Motor neuron (in vitro differentiated cells): Measurements from ENCODE around the gene FAM25A. TPM values are rescaled to one million over a fixed set of nuclear protein-coding genes. Genes with fewer than 3 reads are reported as not detected.
A peak's percentile ranks its signal among the peaks of the same experiment; 100 is the strongest.

Experiments
- ATAC-seq, 8 experiments: fragments of 200-7000 bp; cut with Tn5 transposase; replicated peaks in 6 of 8; 2 replicates each; pipeline ENCODE4 v1.8.0; 2021; ENCODE audit warnings: mild to moderate bottlenecking in 8 of 8, moderate library complexity in 8 of 8
- H3K27ac ChIP-seq, 2 donors: fragments of 250-450 bp; sonication (Bioruptor Pico); 2 replicates each; pipeline ENCODE4 v1.9.0; 2021; ENCODE audit warnings: antibody characterized with exemption in 2 of 2, mild to moderate bottlenecking in 2 of 2, moderate library complexity in 1 of 2
- H3K4me1 ChIP-seq, 2 donors: fragments of 250-450 bp; sonication (Bioruptor Pico); replicated peaks in 1 of 2; 2 replicates each; pipeline ENCODE4 v1.6.1; 2021; ENCODE audit warnings: antibody characterized with exemption in 2 of 2, mild to moderate bottlenecking in 2 of 2, moderate library complexity in 1 of 2
- H3K4me3 ChIP-seq, 5 donors: fragments of 250-450 bp; sonication (Bioruptor Pico); 2 replicates each; pipeline ENCODE4 v1.9.0; 2021; ENCODE audit warnings: antibody characterized with exemption in 5 of 5, mild to moderate bottlenecking in 5 of 5, moderate library complexity in 4 of 5
- WGBS, 10 experiments: fragments of 450-650 bp; shearing (Covaris generic); methylation state at CpG; one replicate each; pipeline ENCODE4 v1.0.0; 2022; 5-methylcytosine and 5-hydroxymethylcytosine counted together
- in situ Hi-C, 9 experiments: fragments of 400-800 bp; cut with MboI; loops; one replicate each; pipeline ENCODE4 v1.15.0; 2021; ENCODE audit warnings: low sequenced_read_pairs in 9 of 9, low pct_unique_long_range_greater_than_20kb in 2 of 9; ENCODE audit not compliant: unreplicated experiment in 9 of 9
- total RNA-seq, 8 experiments: library from RNA; unstranded; fragments of 300-600 nt; gene quantifications; 2 replicates each; pipeline versions ENCODE4 v1.2.3 to v1.2.4, GENCODE V29; 2022

FAM25A gene
- total RNA-seq, 8 experiments from 2014 or later, result not detected

DNA sequence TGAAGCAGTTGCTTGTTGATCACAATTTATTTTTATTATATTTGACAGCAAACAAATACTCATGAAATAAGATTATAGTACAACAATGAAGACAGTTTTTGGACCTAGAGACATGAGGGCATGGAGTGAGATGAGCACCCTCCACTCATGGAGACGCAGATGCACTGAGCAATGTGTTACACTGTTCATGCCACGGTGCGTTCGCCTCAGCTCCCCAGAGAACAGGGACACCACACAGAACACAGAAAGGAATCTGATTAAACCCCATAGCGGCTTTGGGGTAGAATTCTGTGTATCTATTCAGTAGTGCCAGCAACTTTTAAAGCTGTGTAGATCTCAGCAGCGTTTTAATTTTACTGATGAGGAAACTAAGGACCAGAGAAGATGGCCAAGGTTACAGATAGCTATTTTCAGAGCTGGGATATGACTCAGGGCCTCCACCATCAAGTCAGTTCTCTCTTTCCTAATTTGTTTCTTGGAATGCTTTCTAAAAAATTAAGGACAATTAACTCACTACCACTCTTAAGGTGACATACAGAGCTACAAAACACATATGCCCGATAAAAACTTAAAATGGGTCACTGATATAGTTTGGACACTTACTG is 33.6 kb downstream of the FAM25A start:
- Histone ChIP-seq H3K4me1 (no peaks in the 10 kb centered on the region), H3K27ac (no peak overlapping the region), H3K4me3 (no peak overlapping the region)
- in situ Hi-C loops, result loop anchor here in 2 of 9 experiments (25.0 kb wide), 1 partner anchor 116 kb away; no protein-coding TSS in a partner anchor
- 61 to 100% (median 95%) methylated on average over 2 to 6 of the region's 7 CpGs; no CpG with 5 or more reads in 2 of the 10 experiments for WGBS, 10 experiments
- ATAC-seq, result peak in 1 of 8 experiments; percentile 12

DNA sequence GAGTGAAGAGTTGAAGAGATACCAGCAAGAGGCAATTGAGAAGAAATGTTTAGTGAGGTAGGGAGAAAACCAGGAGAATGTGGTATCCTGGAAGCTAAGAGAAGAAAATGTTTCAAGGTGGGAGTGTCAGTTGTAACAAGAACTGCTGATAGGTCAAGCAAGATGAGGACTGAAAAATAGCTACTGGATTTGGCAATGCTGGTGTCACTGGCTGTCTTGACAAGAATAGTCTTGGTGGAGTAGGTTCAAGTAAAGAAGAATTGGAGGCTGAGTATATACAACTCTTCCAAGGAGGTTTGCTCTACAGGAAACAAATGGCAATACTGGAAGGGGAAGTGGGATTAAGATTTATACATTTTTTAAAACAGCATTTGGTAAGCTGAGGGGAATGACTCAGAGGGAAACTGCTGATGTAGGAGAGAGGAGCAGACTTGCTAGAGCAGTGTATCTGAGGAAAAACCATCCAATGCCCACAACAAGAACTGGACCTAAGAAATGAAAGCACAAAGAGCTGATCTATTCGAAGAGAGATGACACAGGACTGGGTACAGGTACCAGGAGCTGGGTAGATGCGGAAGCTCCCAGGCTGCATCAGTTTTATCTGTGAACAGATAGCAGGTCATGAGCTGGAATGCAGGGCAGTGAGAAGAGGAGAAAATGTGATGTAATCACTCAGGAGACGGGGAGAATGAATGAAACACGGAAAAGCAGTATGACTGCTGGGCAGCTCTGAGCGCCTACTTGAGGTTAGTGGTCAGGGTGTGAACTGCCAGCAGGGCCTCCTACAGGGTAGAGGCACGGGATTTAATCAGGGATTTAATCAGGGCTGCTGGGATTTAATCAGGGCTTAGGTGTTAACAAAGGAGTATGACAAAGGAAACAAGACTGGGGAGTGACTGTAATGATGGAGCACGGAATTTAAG is 34.5 kb downstream of the FAM25A start:
- no peak overlapping the region for H3K4me3 ChIP-seq
- in situ Hi-C loops, result loop anchor here in 2 of 9 experiments (25.0 kb wide), 1 partner anchor 117 kb away; no protein-coding TSS in a partner anchor
- peak in 4 of 8 experiments; percentile 11 to 68 (median 60) for ATAC-seq
- no peaks in the 10 kb centered on the region for H3K4me1 ChIP-seq
- no peak overlapping the region for H3K27ac ChIP-seq
- 75 to 100% (median 85%) methylated on average over 1 to 5 of the region's 7 CpGs for WGBS, 10 experiments

DNA sequence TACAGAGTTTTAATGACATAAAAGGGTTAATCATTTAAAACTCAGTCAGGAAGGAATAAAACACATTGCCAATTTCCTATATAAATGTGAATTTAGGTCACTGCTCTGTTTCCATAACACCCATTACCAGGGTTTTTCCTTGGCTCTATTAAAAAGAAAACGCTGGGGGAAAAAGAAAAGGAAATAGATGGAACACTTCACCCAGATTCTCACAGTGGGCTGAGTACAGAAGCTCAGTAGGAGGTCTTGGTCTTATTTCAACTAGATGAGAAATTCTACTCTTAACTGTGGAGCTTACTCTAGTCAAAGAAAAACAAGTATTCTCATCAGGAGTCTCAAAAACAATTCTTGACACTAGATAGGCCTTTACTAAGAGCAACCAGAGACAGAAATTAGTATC is 38.1 kb downstream of the FAM25A start:
- WGBS, 10 experiments, result 13 to 100% (median 64%) methylated on average over 1 of the region's 1 CpG; no CpG with 5 or more reads in 4 of the 10 experiments
- ATAC-seq, result peak in 1 of 8 experiments; percentile 40
- Histone ChIP-seq H3K4me3 (no peak overlapping the region), H3K4me1 (no peaks in the 10 kb centered on the region), H3K27ac (no peak overlapping the region)
- in situ Hi-C loops, result loop anchor here in 2 of 9 experiments (25.0 kb wide), 1 partner anchor 121 kb away; no protein-coding TSS in a partner anchor

- Histone ChIP-seq H3K27ac (no peak overlapping the region), H3K4me3 (no peak overlapping the region), H3K4me1 (no peaks in the 10 kb centered on the region)
- WGBS, 10 experiments, result 80 to 100% (median 100%) methylated on average over 1 of the region's 1 CpG; no CpG with 5 or more reads in 3 of the 10 experiments
- no peak for ATAC-seq
- in situ Hi-C loops, result loop anchor here in 2 of 9 experiments (25.0 kb wide), 1 partner anchor 122 kb away; no protein-coding TSS in a partner anchor
Observed at GRCh38 chr10:87059401-87059800, 39.3 kb downstream of the FAM25A start.

- WGBS, 10 experiments, result 89 to 100% (median 94%) methylated on average over 2 to 6 of the region's 6 CpGs
- in situ Hi-C loops, result loop anchor here in 2 of 9 experiments (25.0 kb wide), 1 partner anchor 123 kb away; no protein-coding TSS in a partner anchor
- H3K27ac ChIP-seq, result no peak overlapping the region
Observed at GRCh38 chr10:87060280-87060928, 40.3 kb downstream of the FAM25A start.

DNA sequence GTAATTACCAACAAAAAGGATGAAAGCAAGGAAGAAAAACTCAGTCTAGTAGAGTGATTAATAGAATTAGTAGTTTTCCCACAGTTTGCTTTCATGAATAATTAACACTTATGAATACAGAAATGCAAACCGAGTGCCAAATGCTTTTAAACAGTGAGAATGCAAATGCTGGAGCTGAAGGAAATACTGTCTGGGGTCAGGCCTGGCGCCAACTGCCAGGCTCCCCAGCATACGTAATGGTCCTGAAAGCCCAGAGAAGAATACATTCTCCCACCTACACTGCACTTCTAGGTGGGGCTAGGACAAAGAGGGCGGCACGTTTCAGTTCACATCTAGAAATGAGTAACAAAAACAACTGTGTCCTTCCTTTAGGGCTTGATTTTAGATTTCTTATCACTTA is 44.6 kb downstream of the FAM25A start:
- no peaks in the 10 kb centered on the region for H3K4me1 ChIP-seq
- in situ Hi-C loops, result loop anchor here in 2 of 9 experiments (25.0 kb wide), 1 partner anchor 127 kb away; no protein-coding TSS in a partner anchor
- 4 to 80% (median 67%) methylated on average over 1 to 4 of the region's 5 CpGs; no CpG with 5 or more reads in 3 of the 10 experiments for WGBS, 10 experiments
- no peak overlapping the region for H3K27ac ChIP-seq
- peak; percentile 37 to 68 (median 56) for ATAC-seq
- no peak overlapping the region for H3K4me3 ChIP-seq

More at GRCh38 chr10:87060280-87060928, 40.3 kb downstream of the FAM25A start:
- H3K4me3 ChIP-seq, result no peak overlapping the region
- ATAC-seq, result no peak
- H3K4me1 ChIP-seq, result no peaks in the 10 kb centered on the region

- in situ Hi-C loops, result loop anchor here in 2 of 9 experiments (25.0 kb wide), 1 partner anchor 129 kb away; no protein-coding TSS in a partner anchor
- Histone ChIP-seq H3K4me3 (no peak overlapping the region), H3K4me1 (no peaks in the 10 kb centered on the region), H3K27ac (no peak overlapping the region)
- peak in 1 of 8 experiments; percentile 1 for ATAC-seq
- WGBS, 10 experiments, result 83 to 100% (median 94%) methylated on average over 1 to 2 of the region's 2 CpGs; no CpG with 5 or more reads in 3 of the 10 experiments
Observed at GRCh38 chr10:87066178-87066577, 46.1 kb downstream of the FAM25A start.

- no peak overlapping the region for H3K27ac ChIP-seq
- H3K4me3 ChIP-seq, result no peak overlapping the region
- no peaks in the 10 kb centered on the region for H3K4me1 ChIP-seq
- peak in 1 of 8 experiments; percentile 3 for ATAC-seq
- 80 to 100% (median 91%) methylated on average over 1 of the region's 1 CpG; no CpG with 5 or more reads in 6 of the 10 experiments for WGBS, 10 experiments
- in situ Hi-C loops, result loop anchor here in 2 of 9 experiments (25.0 kb wide), 1 partner anchor 130 kb away; no protein-coding TSS in a partner anchor
Observed at GRCh38 chr10:87066865-87067264, 46.8 kb downstream of the FAM25A start.

DNA sequence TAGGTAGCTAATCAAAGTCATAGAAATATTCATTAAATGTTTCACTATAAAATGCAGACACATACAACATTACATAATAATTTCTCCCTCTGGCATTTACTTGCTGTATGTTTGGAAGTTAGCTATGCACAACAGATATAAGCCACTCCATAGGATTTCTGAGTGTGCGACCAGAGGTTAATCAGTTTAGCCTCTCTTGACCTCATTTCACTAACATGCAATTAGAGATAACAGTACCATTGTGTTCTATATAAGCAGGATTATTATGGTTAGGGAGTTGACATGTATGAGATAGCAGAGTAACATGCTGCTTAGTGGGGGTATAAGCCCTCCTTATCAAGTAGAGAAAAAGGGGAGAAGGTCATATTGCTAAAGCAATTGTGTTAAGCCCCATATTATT is 48.2 kb downstream of the FAM25A start:
- H3K4me1 ChIP-seq, result no peaks in the 10 kb centered on the region
- H3K4me3 ChIP-seq, result no peak overlapping the region
- in situ Hi-C loops, result loop anchor here in 2 of 9 experiments (25.0 kb wide), 1 partner anchor 131 kb away; no protein-coding TSS in a partner anchor
- no peak overlapping the region for H3K27ac ChIP-seq
- ATAC-seq, result no peak
- 89 to 100% (median 100%) methylated on average over 1 of the region's 1 CpG; no CpG with 5 or more reads in 6 of the 10 experiments for WGBS, 10 experiments

- WGBS, 10 experiments, result 73 to 100% (median 100%) methylated on average over 1 to 2 of the region's 2 CpGs; no CpG with 5 or more reads in 5 of the 10 experiments
- H3K4me1 ChIP-seq, result no peaks in the 10 kb centered on the region
- ATAC-seq, result no peak
- in situ Hi-C loops, result loop anchor here in 2 of 9 experiments (25.0 kb wide), 1 partner anchor 135 kb away; no protein-coding TSS in a partner anchor
- no peak overlapping the region for H3K27ac ChIP-seq
- no peak overlapping the region for H3K4me3 ChIP-seq
Observed at GRCh38 chr10:87072449-87072848, 52.4 kb downstream of the FAM25A start.
